ENCODE results near the gene NEURL1B.

NEURL1B gene

DNA sequence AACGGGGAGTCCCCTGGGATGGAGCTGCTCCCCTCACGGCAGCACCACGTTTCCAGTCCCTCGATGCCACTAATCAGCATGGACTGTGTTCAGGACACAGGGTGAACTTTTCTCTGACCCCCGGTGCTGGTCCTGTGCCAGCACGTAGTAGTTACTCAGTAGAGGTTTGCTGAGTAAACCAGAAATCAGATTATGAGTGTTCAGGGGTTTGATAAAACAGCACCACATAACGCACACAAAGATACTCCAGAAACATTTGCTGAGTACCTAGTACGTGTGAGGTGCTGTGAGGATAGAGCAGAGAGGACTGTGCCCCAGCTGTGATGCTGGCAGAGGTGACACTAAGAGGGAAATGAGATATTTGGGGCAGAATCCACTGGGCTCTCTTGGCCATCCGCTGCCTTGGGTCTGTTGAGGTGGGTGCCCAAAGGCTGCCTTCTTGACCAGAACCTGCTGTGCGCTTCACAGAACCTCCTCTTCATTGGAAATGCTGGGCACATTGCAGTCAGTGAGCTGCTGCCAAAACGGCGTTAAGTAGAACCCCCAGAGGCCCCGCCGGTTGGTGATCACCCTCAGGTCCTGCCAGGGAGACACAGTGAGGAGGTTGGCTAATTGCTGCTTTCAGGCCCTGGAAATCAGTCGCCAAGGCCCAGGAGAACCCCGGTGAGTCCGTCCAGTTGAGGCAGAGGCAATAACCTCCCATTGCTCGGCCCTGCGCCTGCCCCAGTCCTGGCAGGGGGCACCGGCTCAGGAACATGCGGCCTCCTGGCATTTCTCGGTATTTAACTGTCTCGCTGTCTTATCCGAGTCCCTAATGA, 49.4 kb downstream of the NEURL1B start:
- H3K4me3 ChIP-seq (IDR thresholded peaks at IDR 0.05; ENCODE audit: insufficient read depth, low read depth, low read length), result no peak overlapping the region
- no peaks in the 10 kb centered on the region for H3K36me3 ChIP-seq (ENCODE audit: insufficient read depth)
- no peak overlapping the region for H3K27ac ChIP-seq
- no peaks in the 10 kb centered on the region for H4K20me1 ChIP-seq (ENCODE audit: insufficient read depth)
- H3K79me2 ChIP-seq (ENCODE audit: insufficient read depth, low read depth), result no peaks in the 10 kb centered on the region
- no peak overlapping the region for H2AFZ ChIP-seq (ENCODE audit: low read depth)
- no peaks in the 10 kb centered on the region for H3K4me1 ChIP-seq (ENCODE audit: low read depth, poor library complexity, severe bottlenecking)
- no peak overlapping the region for H3K9ac ChIP-seq
- TF ChIP-seq, protein P1, sequence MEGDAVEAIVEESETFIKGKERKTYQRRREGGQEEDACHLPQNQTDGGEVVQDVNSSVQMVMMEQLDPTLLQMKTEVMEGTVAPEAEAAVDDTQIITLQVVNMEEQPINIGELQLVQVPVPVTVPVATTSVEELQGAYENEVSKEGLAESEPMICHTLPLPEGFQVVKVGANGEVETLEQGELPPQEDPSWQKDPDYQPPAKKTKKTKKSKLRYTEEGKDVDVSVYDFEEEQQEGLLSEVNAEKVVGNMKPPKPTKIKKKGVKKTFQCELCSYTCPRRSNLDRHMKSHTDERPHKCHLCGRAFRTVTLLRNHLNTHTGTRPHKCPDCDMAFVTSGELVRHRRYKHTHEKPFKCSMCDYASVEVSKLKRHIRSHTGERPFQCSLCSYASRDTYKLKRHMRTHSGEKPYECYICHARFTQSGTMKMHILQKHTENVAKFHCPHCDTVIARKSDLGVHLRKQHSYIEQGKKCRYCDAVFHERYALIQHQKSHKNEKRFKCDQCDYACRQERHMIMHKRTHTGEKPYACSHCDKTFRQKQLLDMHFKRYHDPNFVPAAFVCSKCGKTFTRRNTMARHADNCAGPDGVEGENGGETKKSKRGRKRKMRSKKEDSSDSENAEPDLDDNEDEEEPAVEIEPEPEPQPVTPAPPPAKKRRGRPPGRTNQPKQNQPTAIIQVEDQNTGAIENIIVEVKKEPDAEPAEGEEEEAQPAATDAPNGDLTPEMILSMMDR (conservative IDR thresholded peaks at IDR 0.05; ENCODE audit: low read depth, low read length), result no peak
- no peaks in the 10 kb centered on the region for H3K27me3 ChIP-seq (ENCODE audit: insufficient read depth, low read depth)
- H3K4me2 ChIP-seq, result no peak overlapping the region

DNA sequence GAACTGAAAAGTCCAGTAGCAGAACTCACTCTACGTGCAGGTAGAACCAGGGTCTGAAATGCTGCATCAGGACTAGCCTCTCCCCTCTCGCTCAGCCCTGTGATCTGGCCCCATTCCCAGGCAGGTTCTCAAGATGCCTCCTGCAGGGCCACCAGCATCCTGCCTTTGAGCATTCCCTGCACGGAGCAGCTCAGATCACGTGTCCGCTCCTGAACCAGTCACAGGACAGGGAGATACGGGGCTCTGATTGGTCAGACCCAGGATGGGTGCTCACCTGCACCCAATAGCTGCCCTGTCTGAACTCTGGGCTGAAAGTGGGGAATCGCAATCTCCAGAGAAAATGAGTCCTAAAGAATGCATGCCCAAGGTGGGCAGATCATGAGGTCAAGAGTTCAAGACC, 50.8 kb downstream of the NEURL1B start:
- H3K27ac ChIP-seq, result no peak overlapping the region
- no peaks in the 10 kb centered on the region for H3K79me2 ChIP-seq (ENCODE audit: insufficient read depth, low read depth)
- H3K4me1 ChIP-seq (ENCODE audit: low read depth, poor library complexity, severe bottlenecking), result no peaks in the 10 kb centered on the region
- no peaks in the 10 kb centered on the region for H3K27me3 ChIP-seq (ENCODE audit: insufficient read depth, low read depth)
- TF ChIP-seq, protein P1 (conservative IDR thresholded peaks at IDR 0.05; ENCODE audit: low read depth, low read length), result no peak
- no peak overlapping the region for H3K9ac ChIP-seq
- no peaks in the 10 kb centered on the region for H3K36me3 ChIP-seq (ENCODE audit: insufficient read depth)
- H3K4me2 ChIP-seq, result no peak overlapping the region
- no peak overlapping the region for H3K4me3 ChIP-seq (IDR thresholded peaks at IDR 0.05; ENCODE audit: insufficient read depth, low read depth, low read length)
- H4K20me1 ChIP-seq (ENCODE audit: insufficient read depth), result no peaks in the 10 kb centered on the region
- no peak overlapping the region for H2AFZ ChIP-seq (ENCODE audit: low read depth)

DNA sequence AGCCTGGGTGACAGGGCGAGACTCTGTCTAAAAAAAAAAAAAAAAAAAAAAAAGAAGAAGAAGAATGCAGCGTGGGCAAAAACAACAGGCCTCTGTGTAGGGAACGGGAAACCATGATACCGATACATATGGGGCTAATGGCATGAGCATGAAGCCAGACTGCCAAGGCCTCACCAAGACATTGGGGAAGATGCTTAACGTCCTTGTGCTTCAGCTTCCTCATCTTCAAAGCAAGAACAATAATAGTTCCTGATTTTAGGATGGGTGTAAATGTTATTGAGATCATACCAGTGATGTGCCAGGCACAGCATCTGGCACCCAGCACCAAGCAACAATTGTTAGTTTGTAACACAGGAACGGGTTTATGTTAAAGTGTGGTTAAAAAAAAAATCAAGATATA, 51.4 kb downstream of the NEURL1B start:
- H3K36me3 ChIP-seq (ENCODE audit: insufficient read depth), result no peaks in the 10 kb centered on the region
- TF ChIP-seq, protein P1 (conservative IDR thresholded peaks at IDR 0.05; ENCODE audit: low read depth, low read length), result no peak
- H3K4me2 ChIP-seq, result no peak overlapping the region
- H3K4me3 ChIP-seq (IDR thresholded peaks at IDR 0.05; ENCODE audit: insufficient read depth, low read depth, low read length), result no peak overlapping the region
- no peak overlapping the region for H3K9ac ChIP-seq
- H2AFZ ChIP-seq (ENCODE audit: low read depth), result no peak overlapping the region
- H3K4me1 ChIP-seq (ENCODE audit: low read depth, poor library complexity, severe bottlenecking), result no peaks in the 10 kb centered on the region
- no peaks in the 10 kb centered on the region for H3K79me2 ChIP-seq (ENCODE audit: insufficient read depth, low read depth)
- H3K27ac ChIP-seq, result no peak overlapping the region
- no peaks in the 10 kb centered on the region for H3K27me3 ChIP-seq (ENCODE audit: insufficient read depth, low read depth)
- H4K20me1 ChIP-seq (ENCODE audit: insufficient read depth), result no peaks in the 10 kb centered on the region

DNA sequence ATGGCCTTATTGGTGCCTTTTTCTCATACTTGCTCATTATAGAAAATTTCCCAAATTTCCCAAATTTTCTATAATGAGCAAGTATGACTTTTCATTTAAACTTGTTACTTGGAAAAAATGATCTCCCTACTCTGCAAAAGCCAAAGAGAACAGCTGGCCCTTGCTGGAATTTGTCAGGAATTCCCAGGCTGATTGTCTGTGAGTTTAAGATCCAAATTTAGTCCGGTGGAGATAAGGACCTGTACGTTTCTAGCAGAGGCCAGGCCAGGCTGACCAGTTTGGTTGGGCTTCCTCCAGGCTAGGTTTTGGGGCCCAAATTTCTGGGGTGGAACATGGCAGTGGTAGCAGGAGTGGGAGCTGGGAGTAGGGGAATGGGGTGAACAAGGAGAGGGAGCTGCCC, 51.9 kb downstream of the NEURL1B start:
- no peak overlapping the region for H3K4me3 ChIP-seq (IDR thresholded peaks at IDR 0.05; ENCODE audit: insufficient read depth, low read depth, low read length)
- H3K27me3 ChIP-seq (ENCODE audit: insufficient read depth, low read depth), result no peaks in the 10 kb centered on the region
- no peaks in the 10 kb centered on the region for H3K4me1 ChIP-seq (ENCODE audit: low read depth, poor library complexity, severe bottlenecking)
- H3K9ac ChIP-seq, result no peak overlapping the region
- no peak overlapping the region for H3K4me2 ChIP-seq
- TF ChIP-seq, protein P1 (conservative IDR thresholded peaks at IDR 0.05; ENCODE audit: low read depth, low read length), result no peak
- no peak overlapping the region for H3K27ac ChIP-seq
- H2AFZ ChIP-seq (ENCODE audit: low read depth), result no peak overlapping the region
- H3K79me2 ChIP-seq (ENCODE audit: insufficient read depth, low read depth), result no peaks in the 10 kb centered on the region
- H3K36me3 ChIP-seq (ENCODE audit: insufficient read depth), result no peaks in the 10 kb centered on the region
- H4K20me1 ChIP-seq (ENCODE audit: insufficient read depth), result no peaks in the 10 kb centered on the region

Data from KMS-11 (cell line).